BJ (cell line): ENCODE measurements around the gene OPRL1. TPM values are rescaled to one million over a fixed set of nuclear protein-coding genes. Genes with fewer than 3 reads are reported as not detected.

Experiments
- CTCF ChIA-PET: fragments of 350-600 bp; formaldehyde crosslinking; extraction: SDS; loops from one replicate; lab custom pipeline; 2021; ENCODE audit warnings: antibody characterized with exemption, inconsistent platforms; lab: Yijun Ruan, JAX
- POLR2A ChIA-PET: fragments of 300-600 bp; sonication (Branson Sonifier 250); formaldehyde crosslinking; extraction: SDS; loops from one replicate; lab custom pipeline; 2021; ENCODE audit warnings: antibody characterized with exemption; lab: Charles Lee
- DNase-seq: peaks from one replicate; pipeline ENCODE4 v3.0.0-alpha.2; 2011; ENCODE audit warnings: low read depth
- H3K27me3 ChIP-seq: 2 replicates; pipeline ENCODE4 v1.6.0; 2011; ENCODE audit warnings: low read length; ENCODE audit not compliant: control insufficient read depth, insufficient read depth
- H3K36me3 ChIP-seq: 2 replicates; pipeline ENCODE4 v1.5.1; 2011; ENCODE audit warnings: low read length; ENCODE audit not compliant: control insufficient read depth, insufficient read depth
- H3K4me3 ChIP-seq: 2 replicates; pipeline ENCODE4 v1.5.1; 2011; ENCODE audit warnings: low read depth, mild to moderate bottlenecking, control low read depth, low read length
- polyA plus RNA-seq: library from polyadenylated mRNA; depleted of rRNA; stranded (reverse); fragments of >200 nt; gene quantifications from 2 replicates; pipeline ENCODE4 v1.2.3, GENCODE V29; 2011
- TF ChIP-seq, protein P1 (sequence below): IDR thresholded peaks from 2 replicates; pipeline ENCODE4 v1.5.1; 2011; ENCODE audit warnings: low read depth, mild to moderate bottlenecking, control low read depth, inconsistent platforms, low read length, moderate library complexity; ENCODE audit not compliant: insufficient read depth

OPRL1 gene
- polyA plus RNA-seq, 1 experiment, result 0.97 TPM

DNA sequence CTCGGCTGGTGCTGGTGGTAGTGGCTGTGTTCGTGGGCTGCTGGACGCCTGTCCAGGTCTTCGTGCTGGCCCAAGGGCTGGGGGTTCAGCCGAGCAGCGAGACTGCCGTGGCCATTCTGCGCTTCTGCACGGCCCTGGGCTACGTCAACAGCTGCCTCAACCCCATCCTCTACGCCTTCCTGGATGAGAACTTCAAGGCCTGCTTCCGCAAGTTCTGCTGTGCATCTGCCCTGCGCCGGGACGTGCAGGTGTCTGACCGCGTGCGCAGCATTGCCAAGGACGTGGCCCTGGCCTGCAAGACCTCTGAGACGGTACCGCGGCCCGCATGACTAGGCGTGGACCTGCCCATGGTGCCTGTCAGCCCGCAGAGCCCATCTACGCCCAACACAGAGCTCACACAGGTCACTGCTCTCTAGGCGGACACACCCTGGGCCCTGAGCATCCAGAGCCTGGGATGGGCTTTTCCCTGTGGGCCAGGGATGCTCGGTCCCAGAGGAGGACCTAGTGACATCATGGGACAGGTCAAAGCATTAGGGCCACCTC lies 18.7 kb downstream of the OPRL1 start:
- CTCF ChIA-PET, result no interaction called here

DNA sequence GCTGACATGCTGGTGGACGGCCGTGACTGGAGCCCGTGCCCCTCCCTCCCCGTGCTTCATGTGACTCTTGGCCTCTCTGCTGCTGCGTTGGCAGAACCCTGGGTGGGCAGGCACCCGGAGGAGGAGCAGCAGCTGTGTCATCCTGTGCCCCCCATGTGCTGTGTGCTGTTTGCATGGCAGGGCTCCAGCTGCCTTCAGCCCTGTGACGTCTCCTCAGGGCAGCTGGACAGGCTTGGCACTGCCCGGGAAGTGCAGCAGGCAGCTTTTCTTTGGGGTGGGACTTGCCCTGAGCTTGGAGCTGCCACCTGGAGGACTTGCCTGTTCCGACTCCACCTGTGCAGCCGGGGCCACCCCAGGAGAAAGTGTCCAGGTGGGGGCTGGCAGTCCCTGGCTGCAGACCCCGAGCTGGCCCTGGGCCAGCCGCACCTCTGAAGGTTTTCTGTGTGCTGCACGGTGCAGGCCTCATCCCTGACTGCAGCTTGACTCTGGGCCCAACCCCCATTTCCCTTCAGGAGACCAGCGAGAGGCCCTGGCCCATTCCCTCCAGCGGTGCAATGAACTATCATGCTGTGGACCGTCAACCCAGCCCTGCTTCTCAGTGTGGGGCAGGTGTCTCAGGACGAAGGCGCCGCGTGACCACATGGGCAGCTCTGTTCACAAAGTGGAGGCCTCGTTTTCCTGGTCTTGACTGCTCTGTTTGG lies 19.4 kb downstream of the OPRL1 start:
- CTCF ChIA-PET, result interaction anchor here (0.6 to 1.0 kb wide), 2 partner anchors 11 to 1303 kb away, joined by 3 read pairs; partner anchors contain the start of gene MRGBP
- POLR2A ChIA-PET, result no interaction called here
- Histone ChIP-seq H3K27me3 (peaks cover 24% of the 10 kb centered on the region), H3K36me3 (no peaks in the 10 kb centered on the region), H3K4me3 (no peak overlapping the region)
- no peak for DNase-seq
- TF ChIP-seq, protein P1, sequence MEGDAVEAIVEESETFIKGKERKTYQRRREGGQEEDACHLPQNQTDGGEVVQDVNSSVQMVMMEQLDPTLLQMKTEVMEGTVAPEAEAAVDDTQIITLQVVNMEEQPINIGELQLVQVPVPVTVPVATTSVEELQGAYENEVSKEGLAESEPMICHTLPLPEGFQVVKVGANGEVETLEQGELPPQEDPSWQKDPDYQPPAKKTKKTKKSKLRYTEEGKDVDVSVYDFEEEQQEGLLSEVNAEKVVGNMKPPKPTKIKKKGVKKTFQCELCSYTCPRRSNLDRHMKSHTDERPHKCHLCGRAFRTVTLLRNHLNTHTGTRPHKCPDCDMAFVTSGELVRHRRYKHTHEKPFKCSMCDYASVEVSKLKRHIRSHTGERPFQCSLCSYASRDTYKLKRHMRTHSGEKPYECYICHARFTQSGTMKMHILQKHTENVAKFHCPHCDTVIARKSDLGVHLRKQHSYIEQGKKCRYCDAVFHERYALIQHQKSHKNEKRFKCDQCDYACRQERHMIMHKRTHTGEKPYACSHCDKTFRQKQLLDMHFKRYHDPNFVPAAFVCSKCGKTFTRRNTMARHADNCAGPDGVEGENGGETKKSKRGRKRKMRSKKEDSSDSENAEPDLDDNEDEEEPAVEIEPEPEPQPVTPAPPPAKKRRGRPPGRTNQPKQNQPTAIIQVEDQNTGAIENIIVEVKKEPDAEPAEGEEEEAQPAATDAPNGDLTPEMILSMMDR, result no peak

More for the DNA sequence above, 18.7 kb downstream of the OPRL1 start:
- no peaks in the 10 kb centered on the region for H3K36me3 ChIP-seq
- POLR2A ChIA-PET, result no interaction called here
- peaks cover 22% of the 10 kb centered on the region for H3K27me3 ChIP-seq
- no peak for DNase-seq
- H3K4me3 ChIP-seq, result no peak overlapping the region
- TF ChIP-seq, protein P1, result no peak

DNA sequence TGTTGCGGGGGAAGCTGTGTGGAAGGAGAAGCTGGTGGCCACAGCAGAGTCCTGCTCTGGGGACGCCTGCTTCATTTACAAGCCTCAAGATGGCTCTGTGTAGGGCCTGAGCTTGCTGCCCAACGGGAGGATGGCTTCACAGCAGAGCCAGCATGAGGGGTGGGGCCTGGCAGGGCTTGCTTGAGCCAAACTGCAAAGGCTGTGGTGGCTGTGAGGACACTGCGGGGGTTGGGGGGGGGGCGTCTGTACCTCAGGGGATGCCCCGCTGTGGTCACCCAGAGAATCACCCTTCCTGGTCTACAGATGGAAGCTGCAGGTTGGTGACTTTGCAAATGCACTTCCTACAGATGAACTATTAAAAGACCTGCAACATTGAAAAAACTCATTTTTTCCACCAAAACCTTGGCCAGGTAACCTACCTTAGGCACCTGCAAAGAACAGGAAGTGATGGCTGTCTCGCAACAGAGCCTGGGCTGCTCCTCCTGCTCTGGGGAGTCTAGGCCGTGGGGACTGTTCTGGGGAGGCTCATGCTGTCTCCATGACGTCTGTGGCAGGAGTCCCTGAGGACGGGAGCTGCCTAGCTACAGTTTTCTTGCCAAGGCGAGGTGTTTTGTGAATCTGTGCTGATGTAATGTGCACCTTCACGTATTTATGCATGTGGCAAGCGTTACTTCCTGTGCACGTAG lies 20.1 kb downstream of the OPRL1 start:
- no peak for DNase-seq
- Histone ChIP-seq H3K27me3 (peaks cover 24% of the 10 kb centered on the region), H3K4me3 (no peak overlapping the region), H3K36me3 (no peaks in the 10 kb centered on the region)
- CTCF ChIA-PET, result interaction anchor here (0.6 to 1.0 kb wide), 2 partner anchors 10 to 1304 kb away, joined by 3 read pairs; partner anchors contain the start of gene MRGBP
- POLR2A ChIA-PET, result no interaction called here
- TF ChIP-seq, protein P1, result no peak

DNA sequence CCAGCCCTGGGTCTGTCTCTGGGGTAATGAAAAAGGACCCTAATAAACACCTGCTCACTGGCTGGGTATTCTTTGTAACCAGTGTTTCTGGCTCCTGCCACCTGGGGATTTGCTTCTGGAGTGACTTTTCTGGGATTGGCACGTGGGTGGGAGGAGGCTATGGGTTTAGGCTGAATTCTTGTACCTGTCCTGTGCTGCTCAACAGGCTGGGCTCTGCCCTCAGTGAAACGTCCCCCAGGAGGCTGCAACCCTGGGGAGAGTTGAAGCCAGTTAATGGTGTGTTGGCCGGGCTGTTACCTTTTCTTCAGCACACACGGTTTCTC lies 20.6 kb downstream of the OPRL1 start:
- no peak for DNase-seq
- Histone ChIP-seq H3K36me3 (no peaks in the 10 kb centered on the region), H3K27me3 (peaks cover 24% of the 10 kb centered on the region), H3K4me3 (no peak overlapping the region)
- CTCF ChIA-PET, result interaction anchor here (1.5 kb wide), 1 partner anchor 17 kb away, joined by 6 read pairs; no protein-coding TSS in a partner anchor
- POLR2A ChIA-PET, result no interaction called here
- TF ChIP-seq, protein P1, result no peak

DNA sequence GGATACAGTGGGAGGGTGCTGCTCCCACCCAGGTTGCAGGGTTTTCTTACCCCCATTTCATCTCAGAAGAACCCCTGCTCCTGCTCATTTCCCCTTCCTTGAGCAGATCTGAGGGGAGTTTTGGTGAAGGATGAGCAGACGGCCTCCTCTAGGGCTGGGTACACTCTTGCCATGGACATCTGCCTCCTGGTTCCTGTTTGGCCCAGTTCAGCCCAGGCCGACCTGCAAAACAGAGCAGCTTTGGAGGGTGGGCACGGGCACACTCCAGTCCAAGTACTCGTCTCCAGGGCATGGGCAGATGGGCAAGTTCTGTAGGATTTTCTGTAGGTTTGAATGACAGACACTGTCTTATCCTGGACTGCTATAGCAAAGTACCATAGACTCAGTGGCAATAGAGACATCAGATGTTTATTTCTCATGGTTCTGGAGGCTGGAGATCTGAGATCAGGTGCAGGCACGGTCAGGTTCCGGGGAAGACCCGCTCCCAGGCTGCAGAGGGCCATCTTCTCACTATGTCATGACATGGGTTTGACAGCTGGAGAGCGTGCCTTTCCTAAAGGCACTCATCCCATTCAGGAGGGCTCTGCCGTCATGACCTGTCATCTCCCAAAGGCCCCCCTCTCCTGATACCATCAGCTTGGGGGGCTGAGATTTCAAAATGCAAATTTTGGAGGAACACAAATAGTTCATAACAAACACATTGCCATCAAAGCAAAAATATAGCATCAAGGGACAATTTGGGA lies 21.2 kb downstream of the OPRL1 start:
- H3K27me3 ChIP-seq, result peaks cover 24% of the 10 kb centered on the region
- DNase-seq, result no peak
- CTCF ChIA-PET, result interaction anchor here (1.3 to 1.5 kb wide), 2 partner anchors 10 to 18 kb away, joined by 4 to 6 read pairs; no protein-coding TSS in a partner anchor
- H3K4me3 ChIP-seq, result no peak overlapping the region
- H3K36me3 ChIP-seq, result no peaks in the 10 kb centered on the region
- POLR2A ChIA-PET, result no interaction called here
- TF ChIP-seq, protein P1, result no peak
